ENCODE results near the gene NR1H4. TPM values are rescaled to one million over a fixed set of nuclear protein-coding genes. Genes with fewer than 3 reads are reported as not detected.

NR1H4 gene
- total and polyA plus RNA-seq, 9 of the 15 experiments (the other 6 are each of a cell fraction or from before 2014, with no cell fraction given), result 0.03 TPM; not detected in 8

- intact Hi-C loops (cut with micrococcal nuclease), result no loop called here
- no peaks in the 10 kb centered on the region for H3K9me3 ChIP-seq (replicated peaks; ENCODE audit: control insufficient read depth, insufficient read depth, low read depth, low read length)
- TF ChIP-seq ZNF79 (CRISPR knock-in tag; IDR thresholded peaks at IDR 0.05; ENCODE audit: low read depth) (no peak), BHLHE40 (IDR thresholded peaks at IDR 0.05; ENCODE audit: low read length) (peak; percentile 92), BRD9 (IDR thresholded peaks at IDR 0.05; ENCODE audit: low read depth, partially characterized antibody) (no peak), ILK (tag; IDR thresholded peaks at IDR 0.05; ENCODE audit: borderline replicate concordance, low read depth) (no peak), THRA (IDR thresholded peaks at IDR 0.05) (no peak), CXXC5 (CRISPR knock-in tag; IDR thresholded peaks at IDR 0.05) (peak; percentile 77), E2F6 (IDR thresholded peaks at IDR 0.05; ENCODE audit: borderline replicate concordance in 1 of 2, extremely low read depth in 1 of 2, insufficient read depth in 1 of 2, insufficient read length in 1 of 2, low read depth in 1 of 2, low read length in 1 of 2, poor library complexity in 1 of 2, severe bottlenecking in 1 of 2) (peak; percentile 76 to 92), HNRNPL (IDR thresholded peaks at IDR 0.05; ENCODE audit: low read depth, low read length) (no peak), CREB5 (CRISPR knock-in tag; IDR thresholded peaks at IDR 0.05) (no peak), L3MBTL2 (IDR thresholded peaks at IDR 0.05) (peak; percentile 91), ZBTB2 (IDR thresholded peaks at IDR 0.05) (no peak), RAD51 (IDR thresholded peaks at IDR 0.05; ENCODE audit: borderline replicate concordance, low read depth) (no peak), FOXO4 (CRISPR knock-in tag; IDR thresholded peaks at IDR 0.05) (no peak)
Measured at GRCh38 chr12:100573292-100574186, 99.9 kb downstream of the NR1H4 start, which contains the start of gene GAS2L3. GAS2L3 (plus strand) TSS chr12:100573684; CDS start chr12:100594905, 21,221 bp downstream.

More at GRCh38 chr12:100573292-100574186, 99.9 kb downstream of the NR1H4 start, which contains the start of gene GAS2L3:
- peak within 1 kb of the TSS; percentile 44 to 86; a peak in 3 of 4 replicates for H3K9ac ChIP-seq (ENCODE audit: insufficient read depth in 1 of 2, low read depth in 2 of 2, low read length in 2 of 2)
- peak within 1 kb of the TSS; percentile 64 for H3K27ac ChIP-seq (ENCODE audit: extremely low read depth, low read depth, low read length)
- no peaks in the 10 kb centered on the region for H3K27me3 ChIP-seq (ENCODE audit: control insufficient read depth in 2 of 2, insufficient read depth in 2 of 2, low read length in 2 of 2)
- H2AFZ ChIP-seq (ENCODE audit: low read depth, low read length), result peak within 1 kb of the TSS; percentile 91
- peak within 1 kb of the TSS; percentile 54 for H3K4me3 ChIP-seq
- H4K20me1 ChIP-seq (replicated peaks; ENCODE audit: control insufficient read depth, insufficient read depth, low read length), result no peaks in the 10 kb centered on the region
- H3K79me2 ChIP-seq (ENCODE audit: control insufficient read depth, insufficient read depth, low read length), result peaks cover 8% of the 10 kb centered on the region; the same call in 1 of the 3 replicates
- no peaks in the 10 kb centered on the region for H3K9me1 ChIP-seq (ENCODE audit: control insufficient read depth, insufficient read depth, low read length)
- H3K4me1 ChIP-seq (replicated peaks in 1 of 2; ENCODE audit: control insufficient read depth in 2 of 2, insufficient read depth in 2 of 2, low read length in 2 of 2), result peaks cover 0 to 10% of the 10 kb centered on the region in 2 experiments; a peak in 3 of 5 replicates
- H3K36me3 ChIP-seq (ENCODE audit: control insufficient read depth, insufficient read depth, low read length), result no peaks in the 10 kb centered on the region
- in situ Hi-C loops (cut with MboI), result loop anchor here (10.0 kb wide), 1 partner anchor 329 kb away; no protein-coding TSS in a partner anchor
- ChIA-PET POLR2A (interaction anchor here (0.6 to 0.8 kb wide), 3 partner anchors 10 to 1339 kb away, joined by 3 read pairs; no protein-coding TSS in a partner anchor), CTCF (ENCODE audit: low intra/inter-chr PET ratio) (no interaction called here)
- peak; percentile 84 to 88 (median 85) for DNase-seq (ENCODE audit: extremely low read depth in 1 of 4, low spot score in 3 of 4)
- TSS peak; percentile 49 for BruUV-seq (replicated peaks)
- H3K4me2 ChIP-seq (ENCODE audit: insufficient read depth, low read length), result peak within 1 kb of the TSS; percentile 65
- no peak for FAIRE-seq
- 32% methylated on average over 19 of the region's 70 CpGs for WGBS (ENCODE audit: insufficient coverage, low coverage, missing lambda C conversion rate)
- peak; percentile 97 for ATAC-seq

All from K562 (cell line).